Hematopoietic multipotent progenitor cell treated with erythropoietin and hydrocortisone succinate and interleukin-3 and kit ligand, for 8 days (in vitro differentiated cells): ENCODE measurements around the gene WFIKKN1.

Source experiments
- DNase-seq: peaks from one replicate; pipeline ENCODE4 v3.0.0-alpha.2; 2015

The WFIKKN1 gene

GRCh38 chr16:630815-631405 is at the start of gene WFIKKN1:
TSS of gene WFIKKN1 (plus strand) at chr16:630985. CDS start at chr16:631254, 269 bp downstream.
- no peak for DNase-seq

GRCh38 chr16:582218-582613 is 48.6 kb upstream of the WFIKKN1 start:
- DNase-seq = no peak

GRCh38 chr16:582614-583331 is 48.0 kb upstream of the WFIKKN1 start:
- DNase-seq = peak; percentile 30

- no peak for DNase-seq
These were observed 47.3 kb upstream of the WFIKKN1 start for GRCh38 chr16:583470-583814.

GRCh38 chr16:583815-584591 is 46.8 kb upstream of the WFIKKN1 start:
- no peak for DNase-seq

GRCh38 chr16:585351-585750 is 45.4 kb upstream of the WFIKKN1 start:
- DNase-seq = peak; percentile 28

- peak; percentile 17 for DNase-seq
These were observed 44.6 kb upstream of the WFIKKN1 start for GRCh38 chr16:586047-586644.

GRCh38 chr16:586645-587590 is 43.9 kb upstream of the WFIKKN1 start:
- DNase-seq = peak; percentile 48

- DNase-seq = peak; percentile 69
These were observed 42.2 kb upstream of the WFIKKN1 start for GRCh38 chr16:588639-588888.

- DNase-seq = peak; percentile 95
These were observed 41.7 kb upstream of the WFIKKN1 start for GRCh38 chr16:588889-589657.

- peak; percentile 97 for DNase-seq
These were observed 41.1 kb upstream of the WFIKKN1 start, which contains the start of gene RAB40C for GRCh38 chr16:589658-590187. TSS of gene RAB40C (plus strand) at chr16:590066. CDS start at chr16:590292, 226 bp downstream.

GRCh38 chr16:590188-590814 is 40.5 kb upstream of the WFIKKN1 start:
- DNase-seq = no peak

GRCh38 chr16:590815-591200 is 40.0 kb upstream of the WFIKKN1 start:
- no peak for DNase-seq

- no peak for DNase-seq
These were observed 39.6 kb upstream of the WFIKKN1 start for GRCh38 chr16:591231-591630.

GRCh38 chr16:591892-592517 is 38.8 kb upstream of the WFIKKN1 start:
- no peak for DNase-seq

- peak; percentile 25 for DNase-seq
These were observed 38.1 kb upstream of the WFIKKN1 start for GRCh38 chr16:592518-593306.

GRCh38 chr16:593406-593805 is 37.4 kb upstream of the WFIKKN1 start:
- DNase-seq = no peak

GRCh38 chr16:593807-594206 is 37.0 kb upstream of the WFIKKN1 start:
- DNase-seq = no peak

- no peak for DNase-seq
These were observed 35.7 kb upstream of the WFIKKN1 start for GRCh38 chr16:595094-595528.
